ENCODE data around the gene EIF2D.
"Not testable (repeated sequence)": the region's sequence is repeated elsewhere in the genome, so short reads cannot be mapped to it uniquely, and the experiment has no call there.

Gene EIF2D

GRCh38 chr1:206635978-206636345, 23.7 kb upstream of the EIF2D start:
- no peak for TF ChIP-seq CTCF (IDR thresholded peaks at IDR 0.05; ENCODE audit: low read depth, low read length, missing control alignments)
- DNase-seq (ENCODE audit: low read depth) = no peak

GRCh38 chr1:206635080-206635977, 23.1 kb upstream of the EIF2D start, which contains the start of gene DYRK3:
Gene DYRK3, plus strand, starts transcription at chr1:206635536. Its CDS starts 168 bp downstream, at chr1:206635704.
- peak; percentile 70 for DNase-seq (ENCODE audit: low read depth)
- H3K4me3 ChIP-seq (ENCODE audit: low read depth, low read length) = peak within 1 kb of the TSS; percentile 85
- in situ Hi-C loops (cut with HindIII; ENCODE audit: low sequenced_read_pairs) = no loop called here
- no peak for TF ChIP-seq CTCF (IDR thresholded peaks at IDR 0.05; ENCODE audit: low read depth, low read length, missing control alignments)

More at GRCh38 chr1:206635978-206636345, 23.7 kb upstream of the EIF2D start:
- in situ Hi-C loops (cut with HindIII; ENCODE audit: low sequenced_read_pairs) = no loop called here
- peak overlapping the region; percentile 85 for H3K4me3 ChIP-seq (ENCODE audit: low read depth, low read length)

GRCh38 chr1:206634365-206635079, 22.3 kb upstream of the EIF2D start:
- TF ChIP-seq CTCF (IDR thresholded peaks at IDR 0.05; ENCODE audit: low read depth, low read length, missing control alignments) = peak; percentile 81
- peak; percentile 75 for DNase-seq (ENCODE audit: low read depth)
- H3K4me3 ChIP-seq (ENCODE audit: low read depth, low read length) = peak overlapping the region; percentile 85
- in situ Hi-C loops (cut with HindIII; ENCODE audit: low sequenced_read_pairs) = loop anchor here (5.0 kb wide), 2 partner anchors 73 to 283 kb away; no protein-coding TSS in a partner anchor

- no peak for TF ChIP-seq CTCF (IDR thresholded peaks at IDR 0.05; ENCODE audit: low read depth, low read length, missing control alignments)
- in situ Hi-C loops (cut with HindIII; ENCODE audit: low sequenced_read_pairs) = loop anchor here (5.0 kb wide), 2 partner anchors 74 to 284 kb away; no protein-coding TSS in a partner anchor
- peak; percentile 42 for DNase-seq (ENCODE audit: low read depth)
- H3K4me3 ChIP-seq (ENCODE audit: low read depth, low read length) = no peak overlapping the region
These were observed 21.4 kb upstream of the EIF2D start for GRCh38 chr1:206633708-206634121.

GRCh38 chr1:206631085-206631509, 18.8 kb upstream of the EIF2D start:
- peak; percentile 66 for TF ChIP-seq CTCF (IDR thresholded peaks at IDR 0.05; ENCODE audit: low read depth, low read length, missing control alignments)
- peak; percentile 78 for DNase-seq (ENCODE audit: low read depth)
- in situ Hi-C loops (cut with HindIII; ENCODE audit: low sequenced_read_pairs) = loop anchor here (5.0 kb wide), 2 partner anchors 76 to 286 kb away; no protein-coding TSS in a partner anchor
- no peak overlapping the region for H3K4me3 ChIP-seq (ENCODE audit: low read depth, low read length)

GRCh38 chr1:206628916-206629315, 16.7 kb upstream of the EIF2D start:
- H3K4me3 ChIP-seq (ENCODE audit: low read depth, low read length) = no peak overlapping the region
- no peak for DNase-seq (ENCODE audit: low read depth)
- TF ChIP-seq CTCF (IDR thresholded peaks at IDR 0.05; ENCODE audit: low read depth, low read length, missing control alignments) = no peak
- in situ Hi-C loops (cut with HindIII; ENCODE audit: low sequenced_read_pairs) = no loop called here

GRCh38 chr1:206626396-206626795, 14.1 kb upstream of the EIF2D start:
- H3K4me3 ChIP-seq (ENCODE audit: low read depth, low read length); in situ Hi-C loops (cut with HindIII; ENCODE audit: low sequenced_read_pairs); DNase-seq (ENCODE audit: low read depth): not testable (repeated sequence)

Measured in astrocyte of the cerebellum (primary cell).